Astrocyte (in vitro differentiated cells and primary cell): ENCODE data around the gene MRPL55. TPM values are rescaled to one million over a fixed set of nuclear protein-coding genes. Genes with fewer than 3 reads are reported as not detected.

Experiments used
- DNase-seq: peaks from one replicate; pipeline ENCODE4 v3.0.0-alpha.2; 2010; ENCODE audit warnings: low read depth
- FAIRE-seq: peaks from 2 replicates; lab custom pipeline; 2011; peaks lifted over from hg19 to GRCh38; lab: Jason Lieb, UNC
- H2AFZ ChIP-seq: 2 replicates; pipeline ENCODE4 v1.6.0; 2012; ENCODE audit warnings: low read depth, low read length, inconsistent platforms
- H3K27ac ChIP-seq: 2 replicates; pipeline ENCODE4 v1.5.1; 2011; ENCODE audit warnings: low read depth, low read length, inconsistent platforms
- H3K27me3 ChIP-seq: 2 replicates; pipeline ENCODE4 v1.6.0; 2011; ENCODE audit warnings: low read length, inconsistent platforms; ENCODE audit not compliant: insufficient read depth
- H3K36me3 ChIP-seq: 2 replicates; pipeline ENCODE4 v1.5.1; 2011; ENCODE audit warnings: low read length, inconsistent platforms; ENCODE audit not compliant: insufficient read depth
- H3K4me1 ChIP-seq: 2 replicates; pipeline ENCODE4 v1.5.1; 2011; ENCODE audit warnings: low read length, inconsistent platforms; ENCODE audit not compliant: insufficient read depth
- H3K4me2 ChIP-seq: 2 replicates; pipeline ENCODE4 v1.6.0; 2012; ENCODE audit warnings: low read length, inconsistent platforms
- H3K4me3 ChIP-seq: 2 replicates; pipeline ENCODE4 v1.5.1; 2011; ENCODE audit warnings: low read depth, mild to moderate bottlenecking, low read length, inconsistent platforms; ENCODE audit not compliant: insufficient read depth
- H3K79me2 ChIP-seq: 2 replicates; pipeline ENCODE4 v1.6.0; 2012; ENCODE audit warnings: mild to moderate bottlenecking, low read length, inconsistent platforms; ENCODE audit not compliant: insufficient read depth
- H3K9ac ChIP-seq: 2 replicates; pipeline ENCODE4 v1.6.0; 2012; ENCODE audit warnings: mild to moderate bottlenecking, low read length, inconsistent platforms
- H3K9me3 ChIP-seq: 2 replicates; pipeline ENCODE4 v1.5.1; 2012; ENCODE audit warnings: low read depth, mild to moderate bottlenecking, low read length, inconsistent platforms; ENCODE audit not compliant: insufficient read depth
- H4K20me1 ChIP-seq: 2 replicates; pipeline ENCODE4 v1.6.0; 2012; ENCODE audit warnings: low read length, inconsistent platforms; ENCODE audit not compliant: insufficient read depth
- H3K27ac Mint-ChIP-seq: one replicate; pipeline ENCODE4 v1.8.0; 2021; ENCODE audit warnings: mild to moderate bottlenecking, mixed read lengths; ENCODE audit not compliant: unreplicated experiment
- H3K27me3 Mint-ChIP-seq: one replicate; pipeline ENCODE4 v1.8.0; 2021; ENCODE audit warnings: low read depth, mixed read lengths; ENCODE audit not compliant: unreplicated experiment
- H3K36me3 Mint-ChIP-seq: one replicate; pipeline ENCODE4 v1.8.0; 2021; ENCODE audit warnings: low read depth, mixed read lengths; ENCODE audit not compliant: unreplicated experiment
- H3K4me1 Mint-ChIP-seq: one replicate; pipeline ENCODE4 v1.8.0; 2021; ENCODE audit warnings: low read depth, mixed read lengths; ENCODE audit not compliant: unreplicated experiment
- H3K4me3 Mint-ChIP-seq: one replicate; pipeline ENCODE4 v1.8.0; 2021; ENCODE audit warnings: mild to moderate bottlenecking, moderate library complexity, mixed read lengths; ENCODE audit not compliant: unreplicated experiment
- H3K9me3 Mint-ChIP-seq: one replicate; pipeline ENCODE4 v1.8.0; 2021; ENCODE audit warnings: mild to moderate bottlenecking, mixed read lengths; ENCODE audit not compliant: unreplicated experiment
- CTCF ChIP-seq: IDR thresholded peaks from 2 replicates; pipeline ENCODE4 v1.5.1; 2011; ENCODE audit warnings: low read depth, mild to moderate bottlenecking, inconsistent platforms, low read length, moderate library complexity; ENCODE audit not compliant: insufficient read depth
- EZH2 ChIP-seq: IDR thresholded peaks from 2 replicates; pipeline ENCODE4 v1.6.1; 2012; ENCODE audit warnings: mild to moderate bottlenecking, low read length, inconsistent platforms; ENCODE audit not compliant: insufficient read depth
- total RNA-seq: library from RNA; stranded (reverse); gene quantifications from 2 replicates; pipeline ENCODE4 v1.2.1, GENCODE V29; 2021

MRPL55 gene
- total RNA-seq, 1 donor from 2014 or later, result 50.8 TPM

GRCh38 chr1:228076796-228077430 lies 32.2 kb downstream of the MRPL55 start:
- Histone ChIP-seq H3K4me1 (peaks cover 6% of the 10 kb centered on the region), H3K9me3 (no peaks in the 10 kb centered on the region), H3K4me2 (no peak overlapping the region), H4K20me1 (peaks cover 43% of the 10 kb centered on the region), H3K79me2 (peaks cover 16% of the 10 kb centered on the region), H3K4me3 (no peak overlapping the region), H2AFZ (no peak overlapping the region), H3K27ac (no peak overlapping the region), H3K9ac (no peak overlapping the region), H3K36me3 (no peaks in the 10 kb centered on the region), H3K27me3 (no peaks in the 10 kb centered on the region)
- DNase-seq (no peak), FAIRE-seq (no peak)
- no peak overlapping the region for H3K27ac Mint-ChIP-seq
- no peaks in the 10 kb centered on the region for H3K36me3 Mint-ChIP-seq
- peaks cover 41% of the 10 kb centered on the region for H3K27me3 Mint-ChIP-seq
- no peaks in the 10 kb centered on the region for H3K4me1 Mint-ChIP-seq
- TF ChIP-seq CTCF (no peak), EZH2 (no peak)
- peaks cover 4% of the 10 kb centered on the region for H3K9me3 Mint-ChIP-seq
- no peak overlapping the region for H3K4me3 Mint-ChIP-seq

- no peak overlapping the region for H3K9ac ChIP-seq
- H3K4me1 ChIP-seq, result no peaks in the 10 kb centered on the region
- H3K27me3 ChIP-seq, result no peaks in the 10 kb centered on the region
- no peaks in the 10 kb centered on the region for H3K36me3 ChIP-seq
- no peak overlapping the region for H3K27ac ChIP-seq
- no peaks in the 10 kb centered on the region for H3K36me3 Mint-ChIP-seq
- peaks cover 4% of the 10 kb centered on the region for H3K9me3 Mint-ChIP-seq
- H3K27ac Mint-ChIP-seq, result no peak overlapping the region
- H3K4me3 ChIP-seq, result no peak overlapping the region
- no peaks in the 10 kb centered on the region for H3K9me3 ChIP-seq
- H3K4me2 ChIP-seq, result no peak overlapping the region
- peaks cover 6% of the 10 kb centered on the region for H3K79me2 ChIP-seq
- H4K20me1 ChIP-seq, result peaks cover 39% of the 10 kb centered on the region
- FAIRE-seq (no peak), DNase-seq (no peak)
- no peak overlapping the region for H2AFZ ChIP-seq
- peaks cover 41% of the 10 kb centered on the region for H3K27me3 Mint-ChIP-seq
- no peaks in the 10 kb centered on the region for H3K4me1 Mint-ChIP-seq
- TF ChIP-seq CTCF, result no peak
- no peak for TF ChIP-seq EZH2
- H3K4me3 Mint-ChIP-seq, result no peak overlapping the region
These were observed 33.3 kb downstream of the MRPL55 start for GRCh38 chr1:228075801-228076271.

- Mint-ChIP-seq H3K9me3 (peaks cover 4% of the 10 kb centered on the region), H3K27me3 (peaks cover 41% of the 10 kb centered on the region), H3K4me1 (no peaks in the 10 kb centered on the region), H3K4me3 (no peak overlapping the region), H3K27ac (no peak overlapping the region), H3K36me3 (no peaks in the 10 kb centered on the region)
- H4K20me1 ChIP-seq, result peaks cover 36% of the 10 kb centered on the region
- H3K27me3 ChIP-seq, result no peaks in the 10 kb centered on the region
- H3K79me2 ChIP-seq, result peaks cover 6% of the 10 kb centered on the region
- H3K9me3 ChIP-seq, result no peaks in the 10 kb centered on the region
- no peaks in the 10 kb centered on the region for H3K4me1 ChIP-seq
- TF ChIP-seq CTCF (no peak), EZH2 (no peak)
- H3K9ac ChIP-seq, result no peak overlapping the region
- H3K27ac ChIP-seq, result no peak overlapping the region
- H3K36me3 ChIP-seq, result no peaks in the 10 kb centered on the region
- H3K4me3 ChIP-seq, result no peak overlapping the region
- FAIRE-seq, result no peak
- no peak for DNase-seq
- H2AFZ ChIP-seq, result no peak overlapping the region
- H3K4me2 ChIP-seq, result no peak overlapping the region
These were observed 34.0 kb downstream of the MRPL55 start for GRCh38 chr1:228074954-228075730.
